HFFc6 (cell line): Measurements from ENCODE around the gene SNX30. TPM values are rescaled to one million over a fixed set of nuclear protein-coding genes. Genes with fewer than 3 reads are reported as not detected.

ENCODE experiments used
- DNase-seq: peaks from one replicate; pipeline ENCODE4 v3.0.0-alpha.2; 2018
- H3K27ac Mint-ChIP-seq: 2 replicates; pipeline ENCODE4 v1.8.0; 2020; ENCODE audit warnings: mild to moderate bottlenecking, mixed read lengths
- H3K27me3 Mint-ChIP-seq: 2 replicates; pipeline ENCODE4 v1.8.0; 2021; ENCODE audit warnings: mild to moderate bottlenecking, moderate library complexity, mixed read lengths; ENCODE audit not compliant: insufficient read depth
- H3K36me3 Mint-ChIP-seq: 2 replicates; pipeline ENCODE4 v1.8.0; 2021; ENCODE audit warnings: low read depth, mixed read lengths
- H3K4me1 Mint-ChIP-seq: 2 replicates; pipeline ENCODE4 v1.8.0; 2020; ENCODE audit warnings: low read depth, mixed read lengths
- H3K4me3 Mint-ChIP-seq: 2 replicates; pipeline ENCODE4 v1.8.0; 2020; ENCODE audit warnings: mild to moderate bottlenecking, moderate library complexity, mixed read lengths
- H3K9me3 Mint-ChIP-seq: 2 replicates; pipeline ENCODE4 v1.8.0; 2020; ENCODE audit warnings: mild to moderate bottlenecking, mixed read lengths
- total RNA-seq, 6 experiments: library from RNA; stranded (reverse); fragmentation: NEBNext Ultra II Directional; extraction: Animal tissue kit (Norgen Biotek cat#: 25700); gene quantifications; 2 replicates in 1 of 6; 3 replicates in 5 of 6; pipeline ENCODE4 v1.2.3, GENCODE V29; 2021
- TF ChIP-seq, protein P1 (sequence below): fragments of 200-600 bp; sonication (generic); IDR thresholded peaks from 2 replicates; pipeline ENCODE4 v1.5.0; 2021; ENCODE audit warnings: antibody characterized with exemption, mild to moderate bottlenecking

Gene SNX30
- total RNA-seq, 6 experiments from 2014 or later: 11.1 to 14.9 (median 13.9) TPM

DNA sequence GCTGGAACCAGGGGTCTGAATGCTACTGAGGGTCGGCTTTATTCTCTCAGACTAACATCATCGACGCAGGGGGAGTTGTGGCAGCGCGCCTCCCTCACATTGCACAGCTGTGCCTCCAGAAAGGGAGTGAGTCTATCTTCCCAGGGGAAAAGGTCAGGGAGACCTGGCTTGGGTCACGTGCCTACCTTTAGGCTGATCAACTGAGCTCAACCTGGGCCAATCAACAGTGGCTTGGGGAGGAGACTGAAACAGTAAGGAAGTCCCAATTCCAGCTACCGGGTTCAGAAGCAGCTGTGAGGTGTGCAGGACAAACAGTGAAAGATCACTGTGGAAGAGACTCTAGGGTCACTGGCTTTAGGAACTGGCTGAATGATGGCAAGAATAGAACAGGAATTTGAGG lies 14.3 kb downstream of the SNX30 start:
- Mint-ChIP-seq H3K9me3 (peaks cover 7% of the 10 kb centered on the region; the same call in 1 of the 2 replicates), H3K36me3 (peaks cover 21% of the 10 kb centered on the region), H3K4me1 (peaks cover 45% of the 10 kb centered on the region), H3K27me3 (peaks cover 1% of the 10 kb centered on the region), H3K4me3 (peak overlapping the region; percentile 8; the same call in 1 of the 2 replicates), H3K27ac (peak overlapping the region; percentile 52; the same call in 1 of the 2 replicates)
- TF ChIP-seq, protein P1, sequence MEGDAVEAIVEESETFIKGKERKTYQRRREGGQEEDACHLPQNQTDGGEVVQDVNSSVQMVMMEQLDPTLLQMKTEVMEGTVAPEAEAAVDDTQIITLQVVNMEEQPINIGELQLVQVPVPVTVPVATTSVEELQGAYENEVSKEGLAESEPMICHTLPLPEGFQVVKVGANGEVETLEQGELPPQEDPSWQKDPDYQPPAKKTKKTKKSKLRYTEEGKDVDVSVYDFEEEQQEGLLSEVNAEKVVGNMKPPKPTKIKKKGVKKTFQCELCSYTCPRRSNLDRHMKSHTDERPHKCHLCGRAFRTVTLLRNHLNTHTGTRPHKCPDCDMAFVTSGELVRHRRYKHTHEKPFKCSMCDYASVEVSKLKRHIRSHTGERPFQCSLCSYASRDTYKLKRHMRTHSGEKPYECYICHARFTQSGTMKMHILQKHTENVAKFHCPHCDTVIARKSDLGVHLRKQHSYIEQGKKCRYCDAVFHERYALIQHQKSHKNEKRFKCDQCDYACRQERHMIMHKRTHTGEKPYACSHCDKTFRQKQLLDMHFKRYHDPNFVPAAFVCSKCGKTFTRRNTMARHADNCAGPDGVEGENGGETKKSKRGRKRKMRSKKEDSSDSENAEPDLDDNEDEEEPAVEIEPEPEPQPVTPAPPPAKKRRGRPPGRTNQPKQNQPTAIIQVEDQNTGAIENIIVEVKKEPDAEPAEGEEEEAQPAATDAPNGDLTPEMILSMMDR: no peak
- no peak for DNase-seq

DNA sequence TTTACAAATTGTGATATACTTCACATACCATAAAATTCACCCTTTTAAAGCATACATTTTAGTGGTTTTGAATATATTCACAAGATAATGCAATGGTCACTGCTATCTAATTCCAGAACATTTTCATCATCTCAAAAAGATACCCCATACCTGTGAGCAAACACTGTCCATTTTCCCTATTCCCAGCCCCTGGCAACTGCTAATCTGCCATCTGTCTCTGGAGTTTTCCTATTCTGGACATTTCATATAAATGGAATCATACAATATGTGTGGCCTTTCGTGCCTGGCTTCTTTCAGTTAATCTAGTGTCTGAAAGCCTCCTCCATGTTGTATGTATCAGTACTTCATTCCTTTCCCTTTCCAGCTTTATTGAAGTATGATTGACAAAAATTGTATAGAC lies 14.7 kb downstream of the SNX30 start:
- H3K4me1 Mint-ChIP-seq: peaks cover 45% of the 10 kb centered on the region
- no peak for DNase-seq
- peaks cover 7% of the 10 kb centered on the region; the same call in 1 of the 2 replicates for H3K9me3 Mint-ChIP-seq
- TF ChIP-seq, protein P1: no peak
- no peak overlapping the region for H3K27ac Mint-ChIP-seq
- H3K27me3 Mint-ChIP-seq: peaks cover 1% of the 10 kb centered on the region
- peaks cover 23% of the 10 kb centered on the region for H3K36me3 Mint-ChIP-seq
- no peak overlapping the region for H3K4me3 Mint-ChIP-seq

DNA sequence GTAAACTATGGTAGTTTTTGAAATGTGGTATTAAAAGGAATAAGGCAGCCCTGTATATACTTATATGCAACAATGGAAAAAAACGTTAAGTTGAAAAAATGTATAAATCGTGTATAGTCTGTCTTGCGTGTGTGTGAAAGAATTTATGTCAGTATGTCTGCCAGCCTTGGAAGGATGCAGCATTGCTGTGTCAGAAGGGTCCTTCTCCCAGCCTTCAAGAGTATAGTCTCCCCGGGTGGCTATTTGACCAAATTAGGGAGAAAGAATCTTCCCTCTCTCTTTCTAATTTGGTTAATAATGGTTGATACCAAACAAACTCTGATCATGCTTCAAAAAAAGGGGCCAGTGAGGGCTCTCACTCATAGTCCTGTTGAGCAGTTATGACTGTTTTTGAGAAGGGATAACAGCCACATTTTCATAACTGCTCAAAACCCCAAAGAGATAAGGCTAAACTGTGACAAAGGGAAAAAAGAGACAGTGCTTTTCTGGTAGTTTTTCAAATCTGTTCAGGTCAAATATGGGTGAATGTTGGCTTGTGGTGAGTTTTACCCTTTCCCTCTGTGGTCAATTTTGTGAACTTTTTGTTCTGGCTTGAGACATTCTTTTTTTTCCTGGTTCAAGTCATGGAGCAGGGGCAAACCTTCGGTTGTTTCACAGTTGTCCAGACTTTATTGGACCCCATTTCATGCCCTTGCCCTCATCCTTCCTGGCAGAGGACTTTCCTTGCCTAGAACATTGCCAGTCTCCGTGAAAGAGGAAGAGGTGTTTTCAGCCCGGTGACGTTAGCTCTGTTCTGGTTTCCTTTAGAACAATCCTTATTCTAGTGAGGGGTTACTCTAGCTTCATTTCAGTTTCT lies 21.0 kb downstream of the SNX30 start:
- TF ChIP-seq, protein P1: no peak
- Mint-ChIP-seq H3K4me3 (no peak overlapping the region), H3K36me3 (peaks cover 26% of the 10 kb centered on the region), H3K27ac (no peak overlapping the region), H3K27me3 (no peaks in the 10 kb centered on the region), H3K4me1 (peaks cover 10% of the 10 kb centered on the region), H3K9me3 (peaks cover 1% of the 10 kb centered on the region; the same call in 1 of the 2 replicates)
- DNase-seq: no peak

DNA sequence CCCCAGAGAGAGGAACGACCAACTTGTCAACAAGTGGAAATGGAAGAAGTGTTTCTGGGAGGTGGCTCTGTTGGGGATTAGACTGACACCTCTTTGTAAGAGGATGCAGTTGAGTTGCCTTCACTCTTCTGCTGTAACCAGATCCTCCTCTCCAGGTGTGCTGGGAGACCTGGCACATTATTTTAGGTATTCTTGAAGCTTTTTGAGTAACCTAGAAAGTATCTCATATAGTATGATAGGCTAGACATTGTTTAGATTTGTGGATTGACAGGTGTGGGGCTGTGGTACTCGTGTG lies 21.6 kb downstream of the SNX30 start:
- peaks cover 10% of the 10 kb centered on the region for H3K4me1 Mint-ChIP-seq
- H3K27ac Mint-ChIP-seq: no peak overlapping the region
- no peaks in the 10 kb centered on the region; the same call in 1 of the 2 replicates for H3K27me3 Mint-ChIP-seq
- DNase-seq: no peak
- TF ChIP-seq, protein P1: no peak
- H3K9me3 Mint-ChIP-seq: no peaks in the 10 kb centered on the region
- H3K36me3 Mint-ChIP-seq: peaks cover 24% of the 10 kb centered on the region
- no peak overlapping the region for H3K4me3 Mint-ChIP-seq

DNA sequence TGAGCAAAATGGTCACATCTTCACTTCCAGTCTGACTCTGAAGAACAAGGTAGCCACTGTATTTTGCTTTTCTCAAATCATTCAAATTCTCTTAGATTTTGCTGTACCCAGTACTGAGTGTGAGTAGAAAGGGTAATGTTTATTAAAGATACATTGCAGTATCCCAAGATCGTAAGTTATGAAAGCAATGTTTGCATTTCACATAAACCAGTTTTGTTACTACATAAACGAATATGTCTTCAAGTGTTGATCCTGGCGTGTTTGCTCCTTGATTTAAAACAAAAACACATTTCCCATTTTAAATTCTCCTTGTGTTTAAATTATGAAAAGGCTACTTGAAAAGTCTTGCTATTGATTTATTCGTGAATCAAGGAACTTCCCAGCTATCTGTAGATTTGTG lies 22.0 kb downstream of the SNX30 start:
- H3K4me3 Mint-ChIP-seq: no peak overlapping the region
- peaks cover 10% of the 10 kb centered on the region for H3K4me1 Mint-ChIP-seq
- TF ChIP-seq, protein P1: no peak
- peaks cover 25% of the 10 kb centered on the region for H3K36me3 Mint-ChIP-seq
- no peaks in the 10 kb centered on the region; the same call in 1 of the 2 replicates for H3K27me3 Mint-ChIP-seq
- no peak overlapping the region for H3K27ac Mint-ChIP-seq
- no peaks in the 10 kb centered on the region for H3K9me3 Mint-ChIP-seq
- DNase-seq: no peak
